GM18861 (cell line): ENCODE measurements around the gene PDE4B.
A peak's percentile ranks its signal among the peaks of the same experiment; 100 is the strongest.

ENCODE experiments used
- ATAC-seq: cut with Tn5 transposase; IDR thresholded peaks from one replicate; pipeline ENCODE4 v1.9.1; 2021; ENCODE audit not compliant: unreplicated experiment

The PDE4B gene

DNA sequence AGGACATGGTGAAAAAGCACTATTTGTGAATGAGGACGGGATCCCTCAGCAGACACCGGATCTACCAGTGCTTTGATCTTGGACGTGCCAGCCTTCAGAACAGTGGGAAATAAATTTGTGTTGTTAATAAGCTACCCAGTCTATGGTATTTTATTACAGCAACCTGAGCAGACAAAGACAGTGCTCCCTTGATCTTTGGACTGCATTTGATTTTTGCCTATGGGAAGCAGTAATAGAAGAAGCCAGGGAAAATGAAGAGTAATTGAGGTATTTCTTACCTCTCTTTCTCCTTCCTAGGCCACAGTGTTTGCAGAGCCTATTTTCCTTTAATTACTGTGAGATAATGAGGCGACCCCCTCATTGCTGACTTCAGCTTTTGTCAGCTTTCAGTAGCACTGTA is 87.9 kb downstream of the PDE4B start:
- ATAC-seq, result no peak

DNA sequence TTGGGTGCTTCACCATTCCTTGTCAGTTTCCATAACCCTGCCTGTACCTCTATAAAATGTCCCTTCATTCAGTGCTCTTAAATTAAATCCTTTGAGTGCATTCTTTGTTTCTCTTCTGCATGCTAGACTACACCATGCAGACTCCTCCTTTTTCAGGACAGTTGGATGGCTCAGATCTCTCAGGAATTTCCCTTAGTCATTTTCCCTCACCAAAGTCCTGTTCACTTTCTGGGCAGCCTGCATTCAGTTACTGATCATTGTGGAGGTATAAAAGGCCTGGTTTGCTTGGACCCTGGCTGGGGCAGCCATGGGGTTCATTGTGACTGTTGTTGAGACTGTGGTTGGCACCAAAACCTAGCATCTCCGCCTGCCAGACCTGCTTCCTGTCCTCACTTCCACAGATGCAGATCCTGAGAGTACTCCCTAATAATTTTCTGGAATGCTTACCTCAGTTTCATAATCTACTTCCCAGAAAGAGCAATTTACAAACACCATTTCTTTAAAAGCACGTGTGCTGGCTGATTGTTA is 88.4 kb downstream of the PDE4B start:
- ATAC-seq, result no peak

GRCh38 chr1:65882076-65882475 is 89.4 kb downstream of the PDE4B start:
- no peak for ATAC-seq

- ATAC-seq, result no peak
Measured at GRCh38 chr1:65889441-65889840, 96.7 kb downstream of the PDE4B start.

DNA sequence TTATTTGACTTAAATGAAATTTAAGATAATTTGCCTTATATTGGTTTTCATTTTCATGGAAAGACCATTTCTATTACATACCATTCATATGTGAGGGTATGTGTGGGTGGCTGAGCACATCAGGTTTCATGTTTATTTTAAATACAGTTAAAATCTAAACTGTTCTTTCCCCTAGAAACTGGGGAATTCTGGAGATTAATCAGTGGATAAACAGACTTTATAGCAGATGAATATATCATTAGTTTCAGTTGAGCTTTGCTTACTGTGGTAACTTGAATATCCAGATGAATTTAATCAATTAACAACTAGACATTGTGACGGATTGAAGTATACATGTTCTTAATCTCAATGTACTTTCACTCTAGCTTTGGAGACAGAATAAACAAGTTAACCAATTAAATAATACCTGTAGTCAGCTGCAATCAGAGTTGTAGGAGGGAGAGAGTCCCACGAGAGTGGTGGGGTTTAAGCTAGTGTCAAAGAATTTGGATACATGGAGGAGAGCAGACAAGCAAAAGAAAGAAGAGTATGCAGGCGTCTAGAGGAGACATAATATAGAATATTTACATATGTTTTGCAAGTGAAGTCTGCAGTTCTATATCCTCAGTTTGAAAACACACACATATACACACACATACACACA is 97.6 kb downstream of the PDE4B start:
- ATAC-seq, result no peak

- peak; percentile 98 for ATAC-seq
Measured at GRCh38 chr1:65894738-65895605, 102.3 kb downstream of the PDE4B start.

DNA sequence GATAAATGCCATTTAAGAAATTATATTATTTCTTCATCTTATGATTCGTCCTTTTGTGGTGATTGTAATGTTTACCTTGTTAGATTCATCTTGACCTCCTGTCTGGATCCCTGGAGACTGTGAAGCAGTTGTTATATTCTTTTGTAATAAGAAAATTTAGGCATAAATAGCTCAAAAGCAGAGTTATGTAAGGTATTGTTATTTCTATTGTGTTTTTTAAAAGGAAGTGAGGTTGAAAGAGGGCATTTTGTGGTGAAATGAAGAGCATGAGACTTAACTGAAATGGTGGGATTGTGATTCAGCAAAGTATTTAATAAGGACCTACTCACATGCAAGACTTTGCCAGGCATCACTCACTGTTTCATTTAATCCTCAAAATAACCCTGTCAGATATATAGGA is 104.0 kb downstream of the PDE4B start:
- no peak for ATAC-seq

DNA sequence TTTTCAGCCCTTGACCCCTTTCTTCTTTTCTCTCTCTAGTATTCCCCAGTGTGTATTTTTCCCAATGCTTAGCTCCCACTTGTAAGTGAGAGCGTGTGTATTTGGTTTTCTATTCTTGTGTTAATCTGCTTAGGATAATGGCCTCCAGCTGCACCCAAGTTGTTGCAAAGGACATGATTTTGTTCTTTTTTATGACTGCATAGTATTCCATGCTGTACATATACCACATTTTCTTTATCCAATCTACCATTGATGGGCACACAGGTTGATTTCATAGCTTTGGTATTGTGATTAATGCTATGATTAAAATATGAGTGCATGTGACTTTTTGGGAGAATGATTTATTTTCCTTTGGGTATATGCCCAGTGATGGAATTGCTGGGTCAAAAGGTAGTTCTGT is 104.8 kb downstream of the PDE4B start:
- no peak for ATAC-seq

DNA sequence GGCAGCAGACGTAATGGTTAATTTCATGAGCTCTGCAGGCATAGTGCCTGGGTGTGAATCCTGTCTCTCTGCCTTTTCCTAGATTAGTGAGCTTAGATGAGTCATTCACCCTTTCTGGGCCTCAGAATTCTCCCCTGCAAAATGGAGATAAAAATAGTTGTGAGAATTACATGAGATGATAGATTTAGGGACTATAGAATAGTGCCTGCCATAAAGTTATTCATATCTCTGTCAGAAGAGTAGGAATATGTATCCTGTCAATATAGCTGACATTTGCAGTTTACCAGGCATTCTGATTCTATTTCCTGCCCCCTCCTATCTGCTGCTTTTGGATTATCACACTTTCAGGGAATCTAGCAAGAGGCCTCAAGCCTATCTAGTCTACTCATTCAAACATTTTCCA is 112.0 kb downstream of the PDE4B start:
- no peak for ATAC-seq

DNA sequence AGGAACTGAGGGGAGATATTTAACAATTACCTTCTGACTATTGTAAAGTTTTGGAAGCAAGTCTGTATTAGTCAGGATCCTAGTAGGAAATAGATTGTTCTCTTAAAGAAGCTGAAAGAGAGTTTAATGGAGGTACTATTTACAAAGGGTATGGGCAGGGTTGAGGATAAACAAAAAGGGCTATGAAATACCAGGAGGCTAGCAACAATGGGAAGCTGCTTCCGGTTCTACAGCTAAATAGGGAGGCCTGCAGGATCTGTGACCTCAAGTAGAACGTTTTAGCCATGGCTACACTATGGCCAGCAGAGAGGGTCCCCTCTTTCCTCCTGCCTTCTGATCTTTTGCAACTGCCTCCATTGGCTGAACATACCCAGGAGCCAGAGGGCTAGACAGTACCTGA is 117.7 kb downstream of the PDE4B start:
- ATAC-seq, result no peak

DNA sequence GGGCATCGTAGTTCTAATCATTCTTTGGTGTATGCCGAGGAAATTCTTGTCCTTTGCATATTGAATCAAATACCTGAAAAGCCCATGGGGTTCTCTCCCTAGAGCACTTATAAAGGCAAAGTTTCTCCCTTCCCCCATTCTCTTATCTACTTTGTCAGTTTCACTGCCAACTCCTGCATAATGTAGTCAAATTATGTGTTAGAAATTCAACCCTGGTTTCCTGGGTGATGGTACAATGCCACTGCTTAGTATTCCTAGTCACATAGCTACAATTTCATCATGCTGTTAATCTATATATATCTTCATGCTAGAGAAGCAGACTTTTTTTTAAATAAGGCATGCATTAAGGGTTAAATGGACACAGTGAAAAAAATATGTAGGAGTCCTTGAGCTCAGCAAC is 119.0 kb downstream of the PDE4B start:
- no peak for ATAC-seq

GRCh38 chr1:65918564-65918963 is 125.9 kb downstream of the PDE4B start:
- no peak for ATAC-seq

- ATAC-seq, result no peak
Measured at GRCh38 chr1:65921446-65921845, 128.8 kb downstream of the PDE4B start.

DNA sequence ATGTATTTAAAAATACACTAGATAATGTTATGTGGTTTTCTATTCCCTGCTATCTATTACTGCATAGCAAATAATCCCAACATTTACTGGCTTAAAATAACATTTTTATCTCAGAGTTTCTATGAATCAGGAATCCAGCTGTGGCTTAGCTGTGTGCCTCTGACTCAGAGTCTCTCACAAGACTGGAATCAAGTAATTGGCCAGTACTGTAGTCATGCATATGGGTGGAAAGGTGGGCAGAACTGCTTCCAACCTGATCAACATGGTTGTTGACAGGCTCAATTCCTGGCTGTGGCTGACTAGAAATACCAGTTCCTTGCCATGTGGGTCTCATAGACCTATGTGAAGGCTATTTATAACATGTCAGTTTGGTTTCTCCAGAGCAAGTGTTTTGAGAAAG is 131.8 kb downstream of the PDE4B start:
- ATAC-seq, result no peak

- no peak for ATAC-seq
Measured at GRCh38 chr1:65938506-65938905, 145.8 kb downstream of the PDE4B start.

DNA sequence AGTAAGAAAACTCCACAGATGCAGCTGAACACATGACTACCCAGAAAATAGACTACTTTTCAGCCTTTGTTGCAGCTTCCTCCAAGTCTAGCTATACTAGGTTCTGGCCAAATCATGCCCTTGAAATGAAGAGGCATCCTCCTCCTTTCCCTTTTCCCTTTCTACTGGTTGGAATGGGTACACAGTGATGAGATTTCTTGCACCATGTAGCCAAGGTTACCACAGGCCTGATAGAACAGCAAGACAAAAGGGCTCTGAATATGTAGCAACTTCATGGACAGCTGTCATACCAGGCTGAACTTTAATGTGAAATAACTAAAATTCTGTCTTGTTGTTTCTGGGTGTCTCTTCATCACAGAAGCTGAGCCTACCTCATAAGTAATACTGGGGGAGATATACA is 146.5 kb downstream of the PDE4B start:
- no peak for ATAC-seq

DNA sequence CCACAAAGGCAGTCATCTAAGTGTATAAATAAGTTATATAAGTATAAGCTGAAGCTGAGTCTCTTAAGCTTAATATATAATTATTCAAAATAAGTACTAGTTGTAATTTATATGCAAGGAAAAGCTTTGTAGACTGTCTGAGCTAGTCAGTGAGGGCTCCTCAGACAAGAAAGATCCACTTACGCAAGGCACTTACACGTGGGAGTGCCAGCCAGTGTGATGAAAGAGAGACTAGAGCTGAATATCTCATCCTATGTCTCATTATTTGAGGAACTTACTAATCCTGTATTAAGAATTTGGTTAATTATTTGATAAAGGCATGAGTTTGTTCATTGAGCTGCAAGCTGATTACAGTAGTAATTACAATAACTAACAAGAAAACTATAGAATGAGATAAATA is 146.9 kb downstream of the PDE4B start:
- no peak for ATAC-seq

DNA sequence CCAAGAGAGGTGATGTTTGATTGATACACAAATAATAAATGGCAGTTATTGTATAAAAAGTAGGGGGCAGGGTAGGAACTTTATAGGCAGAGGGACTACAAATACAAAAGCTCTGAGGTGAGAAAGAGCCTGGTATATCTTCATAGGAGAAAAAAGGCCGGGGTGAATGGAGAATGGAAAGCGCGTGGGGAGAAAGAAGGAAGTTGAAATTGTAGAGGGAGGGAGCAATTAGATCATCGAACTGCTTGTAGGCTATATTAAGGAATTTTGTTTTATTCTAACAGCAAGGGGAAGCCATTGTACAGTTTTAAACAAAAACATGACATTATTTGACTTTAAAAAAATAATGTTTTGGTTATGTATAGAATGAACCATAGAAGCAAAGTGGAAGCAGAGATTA is 147.4 kb downstream of the PDE4B start:
- no peak for ATAC-seq

DNA sequence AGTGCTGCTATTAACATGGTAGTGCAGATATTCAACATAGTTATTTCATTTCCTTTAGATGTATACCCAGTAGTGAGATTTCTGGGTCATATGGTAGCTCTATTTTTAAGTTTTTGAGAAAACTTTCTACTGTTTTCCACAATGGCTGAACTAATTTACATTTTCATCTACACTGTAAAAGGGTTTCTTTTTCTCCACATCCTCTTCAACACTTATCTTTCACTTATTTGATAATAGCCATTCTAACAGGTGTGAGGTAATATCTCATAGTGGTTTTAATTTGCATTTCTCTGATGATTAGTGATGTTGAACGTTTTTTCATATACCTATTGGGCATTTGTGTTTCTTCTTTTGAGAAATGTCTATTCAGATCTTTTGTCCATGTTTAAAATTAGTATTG is 149.8 kb downstream of the PDE4B start:
- no peak for ATAC-seq

DNA sequence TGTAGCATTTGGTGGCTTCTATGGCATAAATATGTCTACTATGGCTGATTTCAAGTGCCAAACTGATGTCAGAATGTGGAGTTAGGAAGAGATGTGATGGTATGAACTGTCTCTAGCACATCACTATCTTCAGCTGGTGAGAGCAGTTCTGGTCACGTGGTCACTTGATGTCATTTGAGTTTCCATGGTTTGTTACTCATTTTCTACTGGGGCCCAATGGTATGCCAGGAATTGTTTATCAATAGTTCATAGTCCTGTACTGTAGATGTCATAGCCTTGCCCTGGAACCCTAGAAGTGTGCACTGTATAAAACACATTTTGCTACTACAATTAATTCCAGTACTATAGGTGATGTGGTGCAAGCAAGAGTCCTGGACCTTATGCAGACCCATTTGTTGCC is 153.7 kb downstream of the PDE4B start:
- ATAC-seq, result no peak

- no peak for ATAC-seq
Measured at GRCh38 chr1:65946960-65947359, 154.3 kb downstream of the PDE4B start.

DNA sequence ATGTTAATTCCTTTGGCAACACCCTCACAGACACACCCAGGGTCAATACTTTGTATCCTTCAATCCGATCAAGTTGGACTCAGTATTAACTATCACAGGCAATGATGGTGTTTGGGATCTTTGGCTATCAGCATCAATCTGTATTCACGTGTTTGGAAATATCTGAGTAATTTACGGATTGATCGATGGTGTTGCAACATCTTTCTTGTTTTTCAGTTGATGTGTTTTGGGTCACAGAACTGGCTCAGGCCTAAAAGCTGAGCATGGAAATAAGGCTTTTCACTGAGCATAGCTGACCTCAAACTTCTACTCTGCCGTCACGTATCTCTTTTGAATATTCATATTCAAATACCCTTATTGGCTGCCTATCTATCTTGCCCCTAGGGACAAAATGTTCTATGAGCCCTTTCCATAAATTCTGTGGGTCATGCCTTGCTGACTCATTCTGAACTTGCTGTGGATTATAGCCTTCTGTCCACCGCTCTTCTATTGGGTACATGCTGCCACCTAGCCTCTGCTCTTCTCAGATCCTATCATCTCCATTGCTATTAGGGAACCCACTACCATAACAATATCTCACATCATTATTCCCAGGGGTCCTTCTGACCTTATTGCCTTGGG is 156.0 kb downstream of the PDE4B start:
- no peak for ATAC-seq
